Stimulated activated CD4-positive, alpha-beta T cell treated with anti-CD3 and anti-CD28 coated beads, Interleukin-4, amount 100 ng/mL, for 4 hours (primary cell): ENCODE results near the gene EFHD2.
"Not testable (repeated sequence)": the region's sequence is repeated elsewhere in the genome, so short reads cannot be mapped to it uniquely, and the experiment has no call there.

Experiments
- DNase-seq, 2 experiments: peaks; one replicate each; pipeline ENCODE4 v3.0.0-alpha.2; 2020

The EFHD2 gene

GRCh38 chr1:15456313-15456954 is 46.7 kb downstream of the EFHD2 start, which contains the start of gene CELA2A:
Gene CELA2A (plus strand): TSS chr1:15456732. CDS start chr1:15456754, 22 bp downstream.
- DNase-seq, result no peak

GRCh38 chr1:15457585-15457984 is 47.9 kb downstream of the EFHD2 start:
- DNase-seq, result no peak

- DNase-seq, result not testable (repeated sequence)
These were observed 48.7 kb downstream of the EFHD2 start for GRCh38 chr1:15458388-15458787.

- DNase-seq, result no peak
These were observed 50.4 kb downstream of the EFHD2 start for GRCh38 chr1:15459771-15460707.

GRCh38 chr1:15460708-15461095 is 51.0 kb downstream of the EFHD2 start:
- DNase-seq, result no peak

- not testable (repeated sequence) for DNase-seq
These were observed 53.5 kb downstream of the EFHD2 start for GRCh38 chr1:15463064-15463800.

- not testable (repeated sequence) for DNase-seq
These were observed 54.2 kb downstream of the EFHD2 start for GRCh38 chr1:15463926-15464322.

- no peak for DNase-seq
These were observed 56.0 kb downstream of the EFHD2 start for GRCh38 chr1:15465674-15466073.

- not testable (repeated sequence) for DNase-seq
These were observed 57.4 kb downstream of the EFHD2 start for GRCh38 chr1:15466955-15467625.

- DNase-seq, result no peak
These were observed 58.5 kb downstream of the EFHD2 start for GRCh38 chr1:15468145-15468544.

- DNase-seq, result no peak
These were observed 59.7 kb downstream of the EFHD2 start for GRCh38 chr1:15469361-15469760.

- not testable (repeated sequence) for DNase-seq
These were observed 60.2 kb downstream of the EFHD2 start for GRCh38 chr1:15469821-15470448.

GRCh38 chr1:15471067-15471466 is 61.4 kb downstream of the EFHD2 start:
- not testable (repeated sequence) for DNase-seq

- DNase-seq, result not testable (repeated sequence)
These were observed 62.0 kb downstream of the EFHD2 start for GRCh38 chr1:15471723-15472122.

GRCh38 chr1:15472587-15472986 is 62.9 kb downstream of the EFHD2 start:
- DNase-seq, result no peak

- DNase-seq, result no peak
These were observed 66.1 kb downstream of the EFHD2 start, which contains the start of gene CELA2B for GRCh38 chr1:15475752-15476314. Gene CELA2B (plus strand): TSS chr1:15476104. CDS start chr1:15476126, 22 bp downstream.

- no peak for DNase-seq
These were observed 67.2 kb downstream of the EFHD2 start for GRCh38 chr1:15476927-15477326.

- no peak for DNase-seq
These were observed 68.0 kb downstream of the EFHD2 start for GRCh38 chr1:15477646-15478212.
